ENCODE measurements around the gene TALDO1. TPM values are rescaled to one million over a fixed set of nuclear protein-coding genes. Genes with fewer than 3 reads are reported as not detected.

Gene TALDO1
- total and polyA plus RNA-seq, 2 of the 8 experiments (the other 6 are each of a cell fraction or from before 2014, with no cell fraction given): 265 to 308 TPM

GRCh38 chr11:703506-703905 is 43.8 kb upstream of the TALDO1 start:
- Histone ChIP-seq H2BK20ac (ENCODE audit: low read length) (no peak overlapping the region), H3K79me2 (ENCODE audit: control insufficient read depth in 1 of 2, insufficient read depth in 2 of 2, low read length in 2 of 2) (no peaks in the 10 kb centered on the region), H2AK5ac (ENCODE audit: low read depth, low read length) (no peak overlapping the region), H3K56ac (replicated peaks; ENCODE audit: insufficient read length, low read depth, low read length) (no peak overlapping the region), H2AFZ (ENCODE audit: low read length) (no peak overlapping the region), H3K9ac (replicated peaks in 1 of 4; ENCODE audit: extremely low read depth in 1 of 4, low read depth in 3 of 4, low read length in 3 of 4) (no peak overlapping the region), H4K91ac (replicated peaks; ENCODE audit: insufficient read length, low read length) (no peak overlapping the region), H3K18ac (ENCODE audit: extremely low read depth, low read length) (no peak overlapping the region; the same call in 1 of the 2 replicates), H2BK12ac (ENCODE audit: low read depth, low read length) (no peak overlapping the region), H3K4me2 (ENCODE audit: insufficient read depth in 1 of 2, low read depth in 2 of 2, low read length in 2 of 2) (no peak overlapping the region), H2BK120ac (replicated peaks; ENCODE audit: low read depth, low read length) (no peak overlapping the region), H2BK5ac (ENCODE audit: low read depth, low read length) (no peak overlapping the region), H3K27ac (ENCODE audit: low read depth, low read length) (no peak overlapping the region), H4K5ac (ENCODE audit: insufficient read length, low read depth, low read length) (no peak overlapping the region), H3K27me3 (replicated peaks in 1 of 4; ENCODE audit: control insufficient read depth in 3 of 4, extremely low read depth in 1 of 4, insufficient read depth in 3 of 4, low read length in 3 of 4) (no peaks in the 10 kb centered on the region), H4K20me1 (replicated peaks in 1 of 2; ENCODE audit: control insufficient read depth in 1 of 2, insufficient read depth in 2 of 2, low read length in 2 of 2) (peaks cover 1 to 3% of the 10 kb centered on the region in 2 experiments), H2BK15ac (ENCODE audit: low read length) (no peak overlapping the region), H3K79me1 (ENCODE audit: low read depth, low read length) (no peaks in the 10 kb centered on the region), H3K4ac (replicated peaks; ENCODE audit: insufficient read length, low read depth, low read length) (no peak overlapping the region), H3K14ac (ENCODE audit: insufficient read length) (no peak overlapping the region), H3K36me3 (ENCODE audit: control insufficient read depth in 2 of 4, insufficient read depth in 4 of 4, low read length in 3 of 4) (no peaks in the 10 kb centered on the region), H3K9me3 (ENCODE audit: insufficient read depth in 2 of 2, low read depth in 1 of 2, low read length in 1 of 2) (no peaks in the 10 kb centered on the region), H3K23ac (ENCODE audit: insufficient read length) (no peak overlapping the region), H3K23me2 (ENCODE audit: low read depth, low read length) (peaks cover 8% of the 10 kb centered on the region; the same call in 1 of the 2 replicates), H4K8ac (ENCODE audit: extremely low read depth, insufficient read depth, low read length) (no peak overlapping the region; the same call in 1 of the 2 replicates), H3K4me3 (ENCODE audit: extremely low read depth in 1 of 4, insufficient read depth in 2 of 4, low read depth in 3 of 4, low read length in 4 of 4) (no peak overlapping the region), H3K4me1 (replicated peaks in 1 of 4; ENCODE audit: control insufficient read depth in 3 of 4, insufficient read depth in 4 of 4, low read length in 3 of 4) (peaks cover 0 to 33% (median 26%) of the 10 kb centered on the region in 4 experiments; a peak in 6 of 7 replicates)
- 92% methylated on average over 9 of the region's 9 CpGs; no CpG with 5 or more reads in 1 of the 2 experiments for WGBS, 2 experiments (ENCODE audit: extremely low coverage in 1 of 2, insufficient coverage in 1 of 2, insufficient read length in 1 of 2, insufficient replicate concordance in 2 of 2, low coverage in 1 of 2, low lambda C conversion rate in 2 of 2, missing lambda C conversion rate in 1 of 2)
- no peak for TF ChIP-seq YY1 (IDR thresholded peaks at IDR 0.05; ENCODE audit: low read depth, low read length)
- TF ChIP-seq E2F6 (IDR thresholded peaks at IDR 0.05): no peak
- TF ChIP-seq SP2 (IDR thresholded peaks at IDR 0.05; ENCODE audit: low read length): no peak
- no peak for TF ChIP-seq NANOG (IDR thresholded peaks at IDR 0.05; ENCODE audit: insufficient read depth, low read depth, low read length, poor library complexity, severe bottlenecking)
- no peak for TF ChIP-seq CHD1 (IDR thresholded peaks at IDR 0.05; ENCODE audit: low read depth, low read length)
- TF ChIP-seq SUZ12 (IDR thresholded peaks at IDR 0.05; ENCODE audit: low read length): no peak
- TF ChIP-seq SIX5 (IDR thresholded peaks at IDR 0.05; ENCODE audit: low read depth, low read length): no peak
- TF ChIP-seq SRF (IDR thresholded peaks at IDR 0.05; ENCODE audit: low read depth, low read length): no peak
- TF ChIP-seq SP1 (IDR thresholded peaks at IDR 0.05; ENCODE audit: low read depth, low read length): no peak
- no peak for TF ChIP-seq RFX5 (IDR thresholded peaks at IDR 0.05; ENCODE audit: borderline replicate concordance, low read depth, low read length)
- TF ChIP-seq CBX5 (IDR thresholded peaks at IDR 0.05; ENCODE audit: low read depth, low read length): no peak
- ChIA-PET CTCF (ENCODE audit: partially characterized antibody) (interaction anchor here (0.6 to 1.7 kb wide), 6 partner anchors 20 to 72 kb away, joined by 3 to 6 read pairs (median 4); no protein-coding TSS in a partner anchor), POLR2A (ENCODE audit: partially characterized antibody) (interaction anchor here (0.9 to 2.4 kb wide), 9 partner anchors 8 to 121 kb away, joined by 3 to 6 read pairs (median 4); partner anchors contain the start of genes CEND1, DEAF1, TALDO1 and TMEM80)
- FAIRE-seq (no peak), DNase-seq (ENCODE audit: low read depth in 1 of 2, low spot score in 2 of 2) (no peak)

Data from H1 (cell line).